GM21786 (cell line): ENCODE results near the gene SLC32A1.

Experiments
- ATAC-seq: cut with Tn5 transposase; IDR thresholded peaks from one replicate; pipeline ENCODE4 v1.9.1; 2021; ENCODE audit not compliant: unreplicated experiment

Gene SLC32A1

GRCh38 chr20:38725148-38725901 is 1.0 kb downstream of the SLC32A1 start:
- ATAC-seq: no peak

GRCh38 chr20:38725931-38726803 is 1.9 kb downstream of the SLC32A1 start:
- no peak for ATAC-seq

- no peak for ATAC-seq
Observed at GRCh38 chr20:38726804-38727606, 2.7 kb downstream of the SLC32A1 start.

GRCh38 chr20:38727607-38728190 is 3.4 kb downstream of the SLC32A1 start:
- ATAC-seq: no peak

- no peak for ATAC-seq
Observed at GRCh38 chr20:38728191-38728781, 4.0 kb downstream of the SLC32A1 start.

- no peak for ATAC-seq
Observed at GRCh38 chr20:38728911-38729642, 4.8 kb downstream of the SLC32A1 start.

- no peak for ATAC-seq
Observed at GRCh38 chr20:38729767-38730166, 5.5 kb downstream of the SLC32A1 start.

GRCh38 chr20:38730167-38730988 is 6.1 kb downstream of the SLC32A1 start:
- no peak for ATAC-seq

GRCh38 chr20:38730989-38731737 is 6.9 kb downstream of the SLC32A1 start:
- ATAC-seq: no peak

GRCh38 chr20:38731738-38732113 is 7.4 kb downstream of the SLC32A1 start:
- ATAC-seq: no peak

GRCh38 chr20:38732981-38733380 is 8.7 kb downstream of the SLC32A1 start:
- ATAC-seq: no peak

- ATAC-seq: no peak
Observed at GRCh38 chr20:38735172-38735571, 10.9 kb downstream of the SLC32A1 start.

GRCh38 chr20:38737887-38738286 is 13.6 kb downstream of the SLC32A1 start:
- ATAC-seq: no peak

GRCh38 chr20:38745757-38746156 is 21.5 kb downstream of the SLC32A1 start:
- ATAC-seq: no peak

- no peak for ATAC-seq
Observed at GRCh38 chr20:38747495-38748096, 23.3 kb downstream of the SLC32A1 start.

- peak; percentile 84 for ATAC-seq
Observed at GRCh38 chr20:38748097-38748860, 24.0 kb downstream of the SLC32A1 start, which contains the start of gene ACTR5. Gene ACTR5 (plus strand): TSS chr20:38748460. CDS start chr20:38748479, 19 bp downstream.

GRCh38 chr20:38748861-38749149 is 24.5 kb downstream of the SLC32A1 start:
- ATAC-seq: no peak
